ENCODE results near the gene SMIM14. TPM values are rescaled to one million over a fixed set of nuclear protein-coding genes. Genes with fewer than 3 reads are reported as not detected.

SMIM14 gene
- total RNA-seq, 1 experiment from 2014 or later, result 48.2 TPM

DNA sequence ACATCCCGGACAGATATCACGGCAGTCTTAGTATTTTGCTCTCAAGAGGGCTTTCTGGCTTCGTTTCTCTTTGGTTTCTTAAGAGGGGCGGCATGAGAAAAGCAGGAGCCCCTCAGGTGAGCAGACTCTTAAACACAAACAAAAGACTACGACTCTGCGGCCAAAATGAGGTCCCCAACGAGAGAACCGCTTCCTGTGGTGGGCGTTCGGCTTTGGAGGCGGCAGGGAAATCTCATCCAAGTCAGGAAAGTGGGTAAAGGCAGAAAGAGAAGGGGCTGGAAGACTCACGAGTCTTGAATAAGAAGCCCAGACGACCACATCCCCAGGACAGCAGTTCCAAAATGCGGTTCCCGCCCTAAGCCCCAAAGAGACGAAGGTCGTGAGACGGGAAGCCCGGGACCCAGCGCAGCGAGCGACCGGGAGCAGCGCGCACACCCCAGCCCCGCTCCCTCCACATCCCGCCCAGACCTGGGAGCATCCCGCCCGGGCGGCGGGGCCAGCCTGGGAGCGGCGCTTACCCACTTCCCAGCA lies 111.8 kb downstream of the SMIM14 start:
- POLR2A ChIA-PET, result interaction anchor here (0.5 to 1.2 kb wide), 7 partner anchors 16 to 316 kb away, joined by 3 to 7 read pairs (median 3); partner anchors contain the start of gene UBE2K
- peak overlapping the region; percentile 98 for H3K27ac ChIP-seq (ENCODE audit: low read length)
- H3K4me3 ChIP-seq (ENCODE audit: low read depth in 2 of 2, low read length in 2 of 2), result peak overlapping the region; percentile 92 to 96
- H3K9me3 ChIP-seq (ENCODE audit: control insufficient read depth, insufficient read depth, low read depth, low read length), result no peaks in the 10 kb centered on the region; the same call in 1 of the 2 replicates
- CTCF ChIA-PET, result interaction anchor here (1.0 kb wide), 1 partner anchor 57 kb away, joined by 3 read pairs; no protein-coding TSS in a partner anchor
- in situ Hi-C loops (cut with HindIII; ENCODE audit: low pct_unique_long_range_greater_than_20kb, low sequenced_read_pairs), result no loop called here
- no peak for ATAC-seq
- TF ChIP-seq, protein P1, sequence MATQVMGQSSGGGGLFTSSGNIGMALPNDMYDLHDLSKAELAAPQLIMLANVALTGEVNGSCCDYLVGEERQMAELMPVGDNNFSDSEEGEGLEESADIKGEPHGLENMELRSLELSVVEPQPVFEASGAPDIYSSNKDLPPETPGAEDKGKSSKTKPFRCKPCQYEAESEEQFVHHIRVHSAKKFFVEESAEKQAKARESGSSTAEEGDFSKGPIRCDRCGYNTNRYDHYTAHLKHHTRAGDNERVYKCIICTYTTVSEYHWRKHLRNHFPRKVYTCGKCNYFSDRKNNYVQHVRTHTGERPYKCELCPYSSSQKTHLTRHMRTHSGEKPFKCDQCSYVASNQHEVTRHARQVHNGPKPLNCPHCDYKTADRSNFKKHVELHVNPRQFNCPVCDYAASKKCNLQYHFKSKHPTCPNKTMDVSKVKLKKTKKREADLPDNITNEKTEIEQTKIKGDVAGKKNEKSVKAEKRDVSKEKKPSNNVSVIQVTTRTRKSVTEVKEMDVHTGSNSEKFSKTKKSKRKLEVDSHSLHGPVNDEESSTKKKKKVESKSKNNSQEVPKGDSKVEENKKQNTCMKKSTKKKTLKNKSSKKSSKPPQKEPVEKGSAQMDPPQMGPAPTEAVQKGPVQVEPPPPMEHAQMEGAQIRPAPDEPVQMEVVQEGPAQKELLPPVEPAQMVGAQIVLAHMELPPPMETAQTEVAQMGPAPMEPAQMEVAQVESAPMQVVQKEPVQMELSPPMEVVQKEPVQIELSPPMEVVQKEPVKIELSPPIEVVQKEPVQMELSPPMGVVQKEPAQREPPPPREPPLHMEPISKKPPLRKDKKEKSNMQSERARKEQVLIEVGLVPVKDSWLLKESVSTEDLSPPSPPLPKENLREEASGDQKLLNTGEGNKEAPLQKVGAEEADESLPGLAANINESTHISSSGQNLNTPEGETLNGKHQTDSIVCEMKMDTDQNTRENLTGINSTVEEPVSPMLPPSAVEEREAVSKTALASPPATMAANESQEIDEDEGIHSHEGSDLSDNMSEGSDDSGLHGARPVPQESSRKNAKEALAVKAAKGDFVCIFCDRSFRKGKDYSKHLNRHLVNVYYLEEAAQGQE (IDR thresholded peaks at IDR 0.05; ENCODE audit: insufficient read depth in 1 of 2, low read depth in 2 of 2, low read length in 1 of 2), result no peak
- TF ChIP-seq TCF7L2 (IDR thresholded peaks at IDR 0.05; ENCODE audit: low read depth, low read length), result no peak
- TF ChIP-seq, protein P2, sequence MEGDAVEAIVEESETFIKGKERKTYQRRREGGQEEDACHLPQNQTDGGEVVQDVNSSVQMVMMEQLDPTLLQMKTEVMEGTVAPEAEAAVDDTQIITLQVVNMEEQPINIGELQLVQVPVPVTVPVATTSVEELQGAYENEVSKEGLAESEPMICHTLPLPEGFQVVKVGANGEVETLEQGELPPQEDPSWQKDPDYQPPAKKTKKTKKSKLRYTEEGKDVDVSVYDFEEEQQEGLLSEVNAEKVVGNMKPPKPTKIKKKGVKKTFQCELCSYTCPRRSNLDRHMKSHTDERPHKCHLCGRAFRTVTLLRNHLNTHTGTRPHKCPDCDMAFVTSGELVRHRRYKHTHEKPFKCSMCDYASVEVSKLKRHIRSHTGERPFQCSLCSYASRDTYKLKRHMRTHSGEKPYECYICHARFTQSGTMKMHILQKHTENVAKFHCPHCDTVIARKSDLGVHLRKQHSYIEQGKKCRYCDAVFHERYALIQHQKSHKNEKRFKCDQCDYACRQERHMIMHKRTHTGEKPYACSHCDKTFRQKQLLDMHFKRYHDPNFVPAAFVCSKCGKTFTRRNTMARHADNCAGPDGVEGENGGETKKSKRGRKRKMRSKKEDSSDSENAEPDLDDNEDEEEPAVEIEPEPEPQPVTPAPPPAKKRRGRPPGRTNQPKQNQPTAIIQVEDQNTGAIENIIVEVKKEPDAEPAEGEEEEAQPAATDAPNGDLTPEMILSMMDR (IDR thresholded peaks at IDR 0.05), result no peak
- no peak for TF ChIP-seq POLR2AphosphoS5 (IDR thresholded peaks at IDR 0.05; ENCODE audit: low read depth, low read length)
- TF ChIP-seq SIN3A (IDR thresholded peaks at IDR 0.05; ENCODE audit: borderline replicate concordance, insufficient read depth, low read depth, low read length), result no peak
- no TSS peak for BruUV-seq (replicated peaks)
- H3K4me1 ChIP-seq (ENCODE audit: control insufficient read depth, insufficient read depth, low read length), result peaks cover 16% of the 10 kb centered on the region
- no peak for DNase-seq (ENCODE audit: low read depth, low spot score)
- H3K27me3 ChIP-seq (ENCODE audit: control insufficient read depth, insufficient read depth, low read length), result no peaks in the 10 kb centered on the region
- intact Hi-C loops (cut with micrococcal nuclease; ENCODE audit: unreplicated experiment), result no loop called here
- peaks cover 5% of the 10 kb centered on the region for H3K36me3 ChIP-seq (ENCODE audit: control insufficient read depth, insufficient read depth, low read length)

DNA sequence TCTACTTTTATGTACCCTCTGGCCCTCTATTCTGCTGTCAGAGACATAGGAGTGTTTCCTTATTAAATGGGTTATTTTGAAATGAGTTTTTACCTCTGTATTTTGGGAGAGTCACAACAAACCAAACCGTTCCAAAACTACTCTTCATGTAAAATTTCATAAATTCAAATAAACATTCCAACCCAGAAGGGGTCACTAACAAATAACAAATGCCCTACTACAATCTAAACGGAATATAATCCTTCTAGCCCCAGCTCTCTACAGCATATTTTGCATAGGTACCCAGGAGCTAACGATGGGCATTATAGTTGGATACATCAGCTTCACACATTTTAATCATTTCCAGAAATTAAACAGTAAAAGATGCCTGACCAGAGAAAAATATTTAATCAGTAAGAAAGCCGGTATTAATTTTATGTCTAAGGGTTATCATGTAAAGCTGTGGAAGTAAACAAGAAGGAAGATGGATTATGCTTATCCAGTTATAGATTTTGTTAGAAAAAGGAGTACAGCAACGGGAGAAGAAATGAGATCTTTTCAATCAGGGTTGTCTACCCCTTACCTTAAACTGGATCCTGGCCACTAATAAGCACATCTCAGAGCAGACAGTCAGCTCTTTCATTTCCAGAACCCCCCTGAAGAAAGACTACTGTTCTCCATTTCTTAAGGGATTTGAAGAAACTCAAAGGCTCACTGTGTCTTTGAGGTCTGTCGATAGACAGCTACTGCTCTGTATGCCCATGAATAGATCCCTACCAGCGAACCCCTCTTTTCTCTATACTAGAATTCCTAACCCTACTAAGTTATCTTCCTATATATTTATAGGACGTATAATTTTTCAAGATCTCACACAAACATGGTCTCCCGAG lies 112.6 kb downstream of the SMIM14 start:
- DNase-seq (ENCODE audit: low read depth, low spot score) (no peak), ATAC-seq (no peak)
- TF ChIP-seq, protein P1 (IDR thresholded peaks at IDR 0.05; ENCODE audit: insufficient read depth in 1 of 2, low read depth in 2 of 2, low read length in 1 of 2), result no peak
- TF ChIP-seq, protein P2 (IDR thresholded peaks at IDR 0.05), result no peak
- TF ChIP-seq TCF7L2 (IDR thresholded peaks at IDR 0.05; ENCODE audit: low read depth, low read length), result no peak
- TF ChIP-seq SIN3A (IDR thresholded peaks at IDR 0.05; ENCODE audit: borderline replicate concordance, insufficient read depth, low read depth, low read length), result no peak
- TF ChIP-seq POLR2AphosphoS5 (IDR thresholded peaks at IDR 0.05; ENCODE audit: low read depth, low read length), result no peak

More for the DNA sequence above, 112.6 kb downstream of the SMIM14 start:
- Histone ChIP-seq H3K27ac (ENCODE audit: low read length) (peak overlapping the region; percentile 98), H3K9me3 (ENCODE audit: control insufficient read depth, insufficient read depth, low read depth, low read length) (no peaks in the 10 kb centered on the region; the same call in 1 of the 2 replicates), H3K4me3 (ENCODE audit: low read depth in 2 of 2, low read length in 2 of 2) (peak overlapping the region; percentile 92 to 96), H3K27me3 (ENCODE audit: control insufficient read depth, insufficient read depth, low read length) (no peaks in the 10 kb centered on the region), H3K36me3 (ENCODE audit: control insufficient read depth, insufficient read depth, low read length) (peaks cover 6% of the 10 kb centered on the region), H3K4me1 (ENCODE audit: control insufficient read depth, insufficient read depth, low read length) (peaks cover 22% of the 10 kb centered on the region)
- ChIA-PET CTCF (no interaction called here), POLR2A (interaction anchor here (0.6 to 0.7 kb wide), 3 partner anchors 37 to 40 kb away, joined by 3 to 4 read pairs (median 3); no protein-coding TSS in a partner anchor)
- in situ Hi-C loops (cut with HindIII; ENCODE audit: low pct_unique_long_range_greater_than_20kb, low sequenced_read_pairs), result no loop called here
- TSS peak; percentile 71 for BruUV-seq (replicated peaks)
- intact Hi-C loops (cut with micrococcal nuclease; ENCODE audit: unreplicated experiment), result no loop called here
